ENCODE data around the gene ABHD1.
"Not testable (repeated sequence)": the region's sequence is repeated elsewhere in the genome, so short reads cannot be mapped to it uniquely, and the experiment has no call there.

Gene ABHD1

DNA sequence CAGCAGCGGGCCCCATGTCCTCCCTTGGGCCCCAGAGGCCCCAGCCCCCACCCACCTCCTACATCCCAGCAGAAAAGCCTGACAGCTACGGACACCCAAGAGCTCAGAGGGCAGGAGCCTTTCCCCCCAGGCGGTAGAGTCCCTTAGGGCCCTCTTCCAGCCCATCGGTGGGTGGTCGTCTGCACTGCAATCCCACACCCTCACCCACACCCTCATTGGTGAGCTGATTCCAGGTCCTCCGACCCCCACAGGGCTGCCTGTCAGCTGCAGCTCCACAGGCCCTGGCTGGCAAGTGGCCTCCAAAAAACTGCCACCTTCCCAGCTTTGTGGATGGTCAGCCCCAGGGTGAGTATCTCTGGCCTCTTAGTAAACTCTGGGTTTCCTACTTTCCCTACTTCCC, 35.7 kb downstream of the ABHD1 start:
- Histone ChIP-seq H3K9me3 (ENCODE audit: control insufficient read depth, low read length) (no peaks in the 10 kb centered on the region), H3K4me1 (ENCODE audit: control insufficient read depth, insufficient read depth, low read length, poor library complexity, severe bottlenecking) (no peaks in the 10 kb centered on the region), H3K27ac (ENCODE audit: low read depth, low read length, severe bottlenecking) (no peak overlapping the region), H3K36me3 (ENCODE audit: control insufficient read depth, insufficient read depth, low read length) (no peaks in the 10 kb centered on the region), H3K4me3 (ENCODE audit: extremely low read depth, insufficient read depth, low read length, poor library complexity, severe bottlenecking) (no peak overlapping the region)
- WGBS, 2 experiments (ENCODE audit: insufficient coverage in 2 of 2) = 88 to 95% methylated on average over 6 of the region's 6 CpGs

- no peaks in the 10 kb centered on the region for H3K4me1 ChIP-seq (ENCODE audit: control insufficient read depth, insufficient read depth, low read length, poor library complexity, severe bottlenecking)
- H3K36me3 ChIP-seq (ENCODE audit: control insufficient read depth, insufficient read depth, low read length) = no peaks in the 10 kb centered on the region
- H3K9me3 ChIP-seq (ENCODE audit: control insufficient read depth, low read length) = peaks cover 4% of the 10 kb centered on the region
- WGBS, 2 experiments (ENCODE audit: insufficient coverage in 2 of 2) = 93 to 94% methylated on average over 6 to 7 of the region's 9 CpGs
- H3K27ac ChIP-seq (ENCODE audit: low read depth, low read length, severe bottlenecking) = no peak overlapping the region
- no peak overlapping the region for H3K4me3 ChIP-seq (ENCODE audit: extremely low read depth, insufficient read depth, low read length, poor library complexity, severe bottlenecking)
Observed at GRCh38 chr2:27160191-27160590, 36.6 kb downstream of the ABHD1 start.

- H3K36me3 ChIP-seq (ENCODE audit: control insufficient read depth, insufficient read depth, low read length) = no peaks in the 10 kb centered on the region
- H3K9me3 ChIP-seq (ENCODE audit: control insufficient read depth, low read length) = peaks cover 5% of the 10 kb centered on the region
- H3K4me3 ChIP-seq (ENCODE audit: extremely low read depth, insufficient read depth, low read length, poor library complexity, severe bottlenecking) = no peak overlapping the region
- H3K27ac ChIP-seq (ENCODE audit: low read depth, low read length, severe bottlenecking) = no peak overlapping the region
- H3K4me1 ChIP-seq (ENCODE audit: control insufficient read depth, insufficient read depth, low read length, poor library complexity, severe bottlenecking) = no peaks in the 10 kb centered on the region
- WGBS, 2 experiments (ENCODE audit: insufficient coverage in 2 of 2) = 87 to 89% methylated on average over 12 to 13 of the region's 15 CpGs
Observed at GRCh38 chr2:27162151-27163121, 38.8 kb downstream of the ABHD1 start.

- no peaks in the 10 kb centered on the region for H3K4me1 ChIP-seq (ENCODE audit: control insufficient read depth, insufficient read depth, low read length, poor library complexity, severe bottlenecking)
- H3K9me3 ChIP-seq (ENCODE audit: control insufficient read depth, low read length) = peaks cover 5% of the 10 kb centered on the region
- no peaks in the 10 kb centered on the region for H3K36me3 ChIP-seq (ENCODE audit: control insufficient read depth, insufficient read depth, low read length)
- no peak overlapping the region for H3K4me3 ChIP-seq (ENCODE audit: extremely low read depth, insufficient read depth, low read length, poor library complexity, severe bottlenecking)
- no peak overlapping the region for H3K27ac ChIP-seq (ENCODE audit: low read depth, low read length, severe bottlenecking)
- 78 to 95% methylated on average over 7 to 8 of the region's 8 CpGs for WGBS, 2 experiments (ENCODE audit: insufficient coverage in 2 of 2)
Observed at GRCh38 chr2:27164960-27165763, 41.5 kb downstream of the ABHD1 start.

DNA sequence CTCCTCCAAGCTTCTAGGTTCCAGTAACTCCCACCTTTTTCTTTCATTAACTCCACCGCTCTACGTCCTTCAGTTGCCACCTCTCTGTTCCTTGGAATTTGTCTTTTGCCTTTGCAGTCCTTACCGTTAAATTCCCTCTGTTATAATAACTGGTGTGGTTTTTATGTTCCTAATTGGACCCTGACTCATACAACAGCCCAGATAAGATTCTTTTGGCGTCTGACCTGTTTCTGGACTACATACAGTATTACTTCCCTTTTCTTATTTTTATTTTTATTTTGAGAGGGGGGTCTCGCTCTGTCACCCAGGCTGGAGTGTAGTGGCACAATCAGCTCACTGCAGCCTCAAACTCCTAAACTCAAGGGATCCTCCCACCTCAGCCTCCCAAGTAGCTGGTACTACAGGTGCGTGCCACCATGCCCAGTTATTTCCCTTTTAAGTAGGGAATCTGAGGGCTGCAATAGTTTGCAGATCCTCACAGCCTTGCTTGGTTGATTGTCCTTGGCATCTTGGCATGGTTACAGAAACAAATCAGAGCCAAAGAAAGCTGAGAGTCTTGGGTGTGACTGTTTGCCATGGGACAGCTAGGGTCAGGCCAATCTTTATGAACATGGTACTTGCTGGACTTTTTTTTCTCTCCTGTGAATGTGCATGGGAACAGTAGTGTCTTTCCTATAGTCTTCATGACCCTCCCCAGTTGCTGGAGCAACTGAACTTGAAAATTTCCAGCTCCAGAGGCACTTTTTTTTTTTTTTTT, 47.1 kb downstream of the ABHD1 start:
- Histone ChIP-seq H3K27ac (ENCODE audit: low read depth, low read length, severe bottlenecking) (no peak overlapping the region), H3K4me3 (ENCODE audit: extremely low read depth, insufficient read depth, low read length, poor library complexity, severe bottlenecking) (no peak overlapping the region), H3K36me3 (ENCODE audit: control insufficient read depth, insufficient read depth, low read length) (no peaks in the 10 kb centered on the region), H3K9me3 (ENCODE audit: control insufficient read depth, low read length) (no peaks in the 10 kb centered on the region), H3K4me1 (ENCODE audit: control insufficient read depth, insufficient read depth, low read length, poor library complexity, severe bottlenecking) (no peaks in the 10 kb centered on the region)
- whole genome bisulfite sequencing, 2 experiments (ENCODE audit: insufficient coverage in 2 of 2) = 93 to 100% methylated on average over 1 to 3 of the region's 6 CpGs

DNA sequence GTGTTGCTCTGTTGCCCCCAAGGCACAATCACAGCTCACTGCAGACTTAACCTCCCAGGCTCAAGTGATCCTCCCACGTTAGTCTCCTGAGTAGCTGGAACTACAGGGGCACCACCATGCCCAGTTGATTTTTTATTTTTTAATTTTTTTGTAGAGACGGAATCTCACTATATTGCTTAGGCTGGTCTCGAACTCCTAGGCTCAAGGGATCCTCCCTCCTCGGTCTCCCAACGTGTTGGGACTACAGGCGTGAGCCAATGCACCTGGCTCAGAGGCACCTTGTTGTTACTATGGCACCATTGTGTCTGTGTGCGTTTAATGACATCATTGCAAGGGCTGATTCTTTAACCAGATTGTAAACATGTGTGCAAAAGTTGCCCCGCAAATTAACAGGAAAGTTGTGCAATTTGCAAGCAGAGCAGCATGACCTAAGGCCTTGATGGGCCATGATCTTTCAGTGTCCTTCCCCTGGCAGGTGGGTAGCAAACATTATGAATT, 47.8 kb downstream of the ABHD1 start:
- Histone ChIP-seq H3K36me3 (ENCODE audit: control insufficient read depth, insufficient read depth, low read length) (no peaks in the 10 kb centered on the region), H3K27ac (ENCODE audit: low read depth, low read length, severe bottlenecking) (no peak overlapping the region), H3K9me3 (ENCODE audit: control insufficient read depth, low read length) (no peaks in the 10 kb centered on the region), H3K4me1 (ENCODE audit: control insufficient read depth, insufficient read depth, low read length, poor library complexity, severe bottlenecking) (no peaks in the 10 kb centered on the region), H3K4me3 (ENCODE audit: extremely low read depth, insufficient read depth, low read length, poor library complexity, severe bottlenecking) (no peak overlapping the region)
- WGBS, 2 experiments (ENCODE audit: insufficient coverage in 2 of 2) = 90 to 93% methylated on average over 7 of the region's 8 CpGs

DNA sequence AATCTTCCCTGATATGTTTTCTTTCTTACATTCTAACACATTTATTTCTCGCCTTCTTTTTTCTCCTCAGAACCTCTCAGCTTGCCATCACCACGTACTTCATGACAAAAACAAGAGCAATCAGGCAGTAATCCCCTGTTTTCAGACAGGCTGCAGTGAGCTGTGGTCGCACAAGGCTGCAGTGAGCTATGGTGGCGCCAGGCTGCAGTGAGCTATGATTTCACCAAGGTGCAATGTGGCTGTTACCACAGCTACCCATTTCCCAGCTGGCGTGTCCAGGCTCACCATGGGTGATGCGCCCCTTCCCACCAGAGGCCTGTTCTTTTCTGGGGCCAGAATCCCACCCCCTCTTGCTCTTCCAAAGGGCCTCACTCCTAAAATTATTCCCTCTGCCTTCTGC, 51.0 kb downstream of the ABHD1 start:
- 77 to 83% methylated on average over 5 to 6 of the region's 6 CpGs for WGBS, 2 experiments (ENCODE audit: insufficient coverage in 2 of 2)
- no peaks in the 10 kb centered on the region for H3K4me1 ChIP-seq (ENCODE audit: control insufficient read depth, insufficient read depth, low read length, poor library complexity, severe bottlenecking)
- H3K4me3 ChIP-seq (ENCODE audit: extremely low read depth, insufficient read depth, low read length, poor library complexity, severe bottlenecking) = no peak overlapping the region
- no peaks in the 10 kb centered on the region for H3K9me3 ChIP-seq (ENCODE audit: control insufficient read depth, low read length)
- H3K27ac ChIP-seq (ENCODE audit: low read depth, low read length, severe bottlenecking) = no peak overlapping the region
- no peaks in the 10 kb centered on the region for H3K36me3 ChIP-seq (ENCODE audit: control insufficient read depth, insufficient read depth, low read length)

DNA sequence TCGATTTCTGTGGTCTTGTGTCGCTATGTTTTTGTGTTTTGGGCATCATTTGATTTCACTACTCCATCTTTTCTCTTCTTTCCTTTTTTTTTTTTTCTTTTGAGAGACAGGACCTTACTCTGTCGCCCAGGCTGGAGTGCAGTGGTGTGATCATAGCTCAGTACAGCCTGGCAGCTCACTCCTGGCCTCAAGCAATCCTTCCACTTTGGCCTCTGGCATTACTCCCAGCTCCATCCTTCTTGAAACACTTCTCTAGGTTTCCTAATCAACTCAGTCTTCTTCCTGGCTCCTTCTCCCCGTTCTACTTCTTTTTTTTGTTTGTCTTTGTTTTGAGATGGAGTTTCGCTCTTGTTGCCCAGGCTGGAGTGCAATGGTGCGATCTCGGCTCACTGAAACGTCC, 51.7 kb downstream of the ABHD1 start:
- 86 to 94% methylated on average over 4 to 6 of the region's 8 CpGs for WGBS, 2 experiments (ENCODE audit: insufficient coverage in 2 of 2)
- H3K36me3 ChIP-seq (ENCODE audit: control insufficient read depth, insufficient read depth, low read length) = no peaks in the 10 kb centered on the region

GRCh38 chr2:27175781-27176180, 52.2 kb downstream of the ABHD1 start:
- WGBS, 2 experiments (ENCODE audit: insufficient coverage in 2 of 2) = 84 to 100% methylated on average over 2 to 4 of the region's 4 CpGs
- H3K9me3 ChIP-seq (ENCODE audit: control insufficient read depth, low read length); H3K36me3 ChIP-seq (ENCODE audit: control insufficient read depth, insufficient read depth, low read length); H3K4me3 ChIP-seq (ENCODE audit: extremely low read depth, insufficient read depth, low read length, poor library complexity, severe bottlenecking); H3K4me1 ChIP-seq (ENCODE audit: control insufficient read depth, insufficient read depth, low read length, poor library complexity, severe bottlenecking); H3K27ac ChIP-seq (ENCODE audit: low read depth, low read length, severe bottlenecking): not testable (repeated sequence)

More for the DNA sequence above, 51.7 kb downstream of the ABHD1 start:
- Histone ChIP-seq H3K4me1 (ENCODE audit: control insufficient read depth, insufficient read depth, low read length, poor library complexity, severe bottlenecking) (no peaks in the 10 kb centered on the region), H3K9me3 (ENCODE audit: control insufficient read depth, low read length) (no peaks in the 10 kb centered on the region), H3K4me3 (ENCODE audit: extremely low read depth, insufficient read depth, low read length, poor library complexity, severe bottlenecking) (no peak overlapping the region), H3K27ac (ENCODE audit: low read depth, low read length, severe bottlenecking) (no peak overlapping the region)
